Measurements from ENCODE around the gene LAMTOR1. TPM values are rescaled to one million over a fixed set of nuclear protein-coding genes. Genes with fewer than 3 reads are reported as not detected.

The LAMTOR1 gene
- total RNA-seq, 1 experiment from 2014 or later = 96.3 TPM

DNA sequence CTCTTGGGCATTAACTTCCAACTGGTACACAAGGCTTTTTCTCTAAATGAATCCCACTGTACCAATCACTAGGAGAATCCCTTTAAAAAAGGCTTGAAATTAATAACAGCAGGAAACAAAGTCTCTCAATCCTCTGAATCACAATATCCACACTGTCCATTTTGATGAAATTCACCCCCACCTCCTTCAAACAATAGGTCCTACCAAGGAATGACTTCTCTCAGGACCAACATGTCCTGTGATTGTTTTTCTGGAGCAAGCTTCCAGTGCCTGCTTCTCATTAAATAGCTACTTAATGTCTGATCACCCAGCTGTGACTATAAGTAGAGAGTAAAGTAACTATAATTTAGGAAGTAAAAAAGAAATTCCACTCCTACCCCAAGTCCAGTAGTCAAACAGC is 35.8 kb downstream of the LAMTOR1 start:
- TF ChIP-seq, protein P1, sequence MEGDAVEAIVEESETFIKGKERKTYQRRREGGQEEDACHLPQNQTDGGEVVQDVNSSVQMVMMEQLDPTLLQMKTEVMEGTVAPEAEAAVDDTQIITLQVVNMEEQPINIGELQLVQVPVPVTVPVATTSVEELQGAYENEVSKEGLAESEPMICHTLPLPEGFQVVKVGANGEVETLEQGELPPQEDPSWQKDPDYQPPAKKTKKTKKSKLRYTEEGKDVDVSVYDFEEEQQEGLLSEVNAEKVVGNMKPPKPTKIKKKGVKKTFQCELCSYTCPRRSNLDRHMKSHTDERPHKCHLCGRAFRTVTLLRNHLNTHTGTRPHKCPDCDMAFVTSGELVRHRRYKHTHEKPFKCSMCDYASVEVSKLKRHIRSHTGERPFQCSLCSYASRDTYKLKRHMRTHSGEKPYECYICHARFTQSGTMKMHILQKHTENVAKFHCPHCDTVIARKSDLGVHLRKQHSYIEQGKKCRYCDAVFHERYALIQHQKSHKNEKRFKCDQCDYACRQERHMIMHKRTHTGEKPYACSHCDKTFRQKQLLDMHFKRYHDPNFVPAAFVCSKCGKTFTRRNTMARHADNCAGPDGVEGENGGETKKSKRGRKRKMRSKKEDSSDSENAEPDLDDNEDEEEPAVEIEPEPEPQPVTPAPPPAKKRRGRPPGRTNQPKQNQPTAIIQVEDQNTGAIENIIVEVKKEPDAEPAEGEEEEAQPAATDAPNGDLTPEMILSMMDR (conservative IDR thresholded peaks at IDR 0.05) = no peak
- Histone ChIP-seq H3K79me2 (ENCODE audit: insufficient read depth, low read length) (peaks cover 2% of the 10 kb centered on the region; the same call in 1 of the 2 replicates), H3K9me3 (ENCODE audit: control insufficient read depth, low read depth, low read length) (no peaks in the 10 kb centered on the region), H3K4ac (ENCODE audit: low read depth, low read length) (no peak overlapping the region), H2BK15ac (ENCODE audit: low read depth, low read length) (no peak overlapping the region), H4K5ac (ENCODE audit: insufficient read length, low read depth, low read length) (no peak overlapping the region), H2BK120ac (ENCODE audit: low read depth, low read length, poor library complexity, severe bottlenecking) (no peak overlapping the region), H2BK20ac (ENCODE audit: low read depth, low read length, poor library complexity, severe bottlenecking) (no peak overlapping the region), H2AFZ (ENCODE audit: low read length) (no peak overlapping the region), H3K14ac (ENCODE audit: insufficient read depth, low read length) (no peak overlapping the region), H4K8ac (replicated peaks; ENCODE audit: insufficient read length, low read depth, low read length) (no peak overlapping the region), H3K79me1 (ENCODE audit: insufficient read depth, low read depth, low read length, poor library complexity, severe bottlenecking) (peaks cover 4% of the 10 kb centered on the region), H3K27ac (ENCODE audit: insufficient read length, low read depth, low read length) (no peak overlapping the region), H3K9ac (ENCODE audit: extremely low read depth, insufficient read length, low read length) (no peak overlapping the region), H4K20me1 (ENCODE audit: control insufficient read depth, insufficient read depth, insufficient read length) (no peaks in the 10 kb centered on the region), H2AK5ac (ENCODE audit: insufficient read length, low read length) (no peak overlapping the region), H3K23ac (ENCODE audit: insufficient read length, low read depth, low read length) (no peak overlapping the region), H3K56ac (ENCODE audit: insufficient read length, low read depth, low read length) (no peak overlapping the region), H2BK12ac (ENCODE audit: insufficient read length, low read depth, low read length) (no peak overlapping the region), H3T11ph (ENCODE audit: low read length) (no peak overlapping the region), H3K18ac (ENCODE audit: insufficient read length, low read depth, low read length) (no peak overlapping the region), H3K4me2 (ENCODE audit: insufficient read depth, insufficient read length, low read length) (no peak overlapping the region), H4K91ac (ENCODE audit: insufficient read length, low read depth, low read length) (no peak overlapping the region), H2BK5ac (ENCODE audit: insufficient read length, low read length) (no peak overlapping the region), H3K27me3 (ENCODE audit: insufficient read depth, low read length) (no peaks in the 10 kb centered on the region), H3K4me1 (ENCODE audit: insufficient read depth, low read length) (peaks cover 3% of the 10 kb centered on the region; the same call in 1 of the 2 replicates), H3K23me2 (ENCODE audit: insufficient read length, low read depth, low read length, poor library complexity, severe bottlenecking) (no peaks in the 10 kb centered on the region)
- H3K36me3 Mint-ChIP-seq (ENCODE audit: insufficient read depth in 1 of 3, low read depth in 3 of 3) = peaks cover 1 to 26% (median 20%) of the 10 kb centered on the region in 3 experiments; a peak in 5 of 7 replicates
- DNase-seq = no peak
- peaks cover 26 to 31% of the 10 kb centered on the region in 2 experiments for H3K4me1 Mint-ChIP-seq
- H3K4me3 Mint-ChIP-seq = no peak overlapping the region
- H3K27ac Mint-ChIP-seq = peak overlapping the region in 1 of 3 experiments; percentile 48; a peak in 1 of 7 replicates
- no peaks in the 10 kb centered on the region for H3K9me3 Mint-ChIP-seq
- H3K27me3 Mint-ChIP-seq (ENCODE audit: low read depth) = no peaks in the 10 kb centered on the region

All from H9 (cell line).